H1 (cell line): ENCODE results near the gene DEAF1. TPM values are rescaled to one million over a fixed set of nuclear protein-coding genes. Genes with fewer than 3 reads are reported as not detected.

ENCODE experiments used
- CTCF ChIA-PET: fragments of 300-600 bp; sonication (Branson Sonifier 250); formaldehyde crosslinking; loops from one replicate; lab custom pipeline; 2021; ENCODE audit not compliant: partially characterized antibody; lab: Charles Lee
- POLR2A ChIA-PET: fragments of 300-600 bp; sonication (Branson Sonifier 250); formaldehyde crosslinking; loops from one replicate; lab custom pipeline; 2021; ENCODE audit warnings: inconsistent platforms; ENCODE audit not compliant: partially characterized antibody; lab: Charles Lee
- DNase-seq, 2 experiments: peaks; one replicate each; pipeline versions ENCODE4 v3.0.0 to v3.0.0-alpha.2; 2010 to 2022; ENCODE audit warnings: low spot score in 2 of 2, low read depth in 1 of 2, mixed read lengths in 1 of 2
- FAIRE-seq: peaks from 2 replicates; lab custom pipeline; 2011; peaks lifted over from hg19 to GRCh38; lab: Jason Lieb, UNC
- H2AFZ ChIP-seq: 2 replicates; pipeline ENCODE4 v1.8.1; 2012; ENCODE audit warnings: low read length, inconsistent platforms
- H2AK5ac ChIP-seq: 2 replicates; pipeline ENCODE4 v1.6.1; 2013; ENCODE audit warnings: low read depth, low read length
- H2BK120ac ChIP-seq: replicated peaks from 2 replicates; pipeline ENCODE3; 2013; ENCODE audit warnings: low read depth, low read length, inconsistent platforms
- H2BK12ac ChIP-seq: 2 replicates; pipeline ENCODE4 v1.6.1; 2013; ENCODE audit warnings: low read depth, low read length
- H2BK15ac ChIP-seq: 2 replicates; pipeline ENCODE4 v1.6.1; 2013; ENCODE audit warnings: low read length
- H2BK20ac ChIP-seq: 2 replicates; pipeline ENCODE4 v1.6.1; 2013; ENCODE audit warnings: low read length
- H2BK5ac ChIP-seq: 2 replicates; pipeline ENCODE4 v1.6.1; 2013; ENCODE audit warnings: low read depth, low read length
- H3K14ac ChIP-seq: 2 replicates; pipeline ENCODE4 v1.6.1; 2013; ENCODE audit warnings: inconsistent platforms; ENCODE audit not compliant: insufficient read length
- H3K18ac ChIP-seq: 2 replicates; pipeline ENCODE4 v1.6.1; 2013; ENCODE audit warnings: low read length; ENCODE audit errors: extremely low read depth
- H3K23ac ChIP-seq: 2 replicates; pipeline ENCODE4 v1.6.1; 2013; ENCODE audit warnings: inconsistent platforms; ENCODE audit not compliant: insufficient read length
- H3K23me2 ChIP-seq: 2 replicates; pipeline ENCODE4 v1.6.1; 2013; ENCODE audit warnings: low read depth, low read length
- H3K27ac ChIP-seq: 2 replicates; pipeline ENCODE4 v1.6.1; 2011; ENCODE audit warnings: low read depth, low read length, inconsistent platforms
- H3K27me3 ChIP-seq, 4 experiments: replicated peaks in 1 of 4; 1 replicate in 1 of 4; 2 replicates in 3 of 4; pipeline versions ENCODE4 v1.6.1 to v1.8.1; 2011 to 2013; ENCODE audit warnings: low read length in 3 of 4, mild to moderate bottlenecking in 3 of 4, inconsistent platforms in 2 of 4, mixed read lengths in 2 of 4, moderate library complexity in 1 of 4; ENCODE audit not compliant: control insufficient read depth in 3 of 4, insufficient read depth in 3 of 4; ENCODE audit errors: extremely low read depth in 1 of 4
- H3K36me3 ChIP-seq, 4 experiments: 2 replicates each; pipeline versions ENCODE4 v1.6.1 to v1.8.1; 2011 to 2013; ENCODE audit warnings: mild to moderate bottlenecking in 4 of 4, low read length in 3 of 4, moderate library complexity in 2 of 4, control low read depth in 1 of 4, inconsistent platforms in 1 of 4; ENCODE audit not compliant: insufficient read depth in 4 of 4, control insufficient read depth in 2 of 4
- H3K4ac ChIP-seq: replicated peaks from 2 replicates; pipeline ENCODE3; 2013; ENCODE audit warnings: low read length, low read depth, mixed read lengths, inconsistent platforms; ENCODE audit not compliant: insufficient read length
- H3K4me1 ChIP-seq, 4 experiments: replicated peaks in 1 of 4; 1 replicate in 1 of 4; 2 replicates in 3 of 4; pipeline versions ENCODE4 v1.6.1 to v1.8.1; 2011 to 2013; ENCODE audit warnings: low read length in 3 of 4, inconsistent platforms in 2 of 4, mixed read lengths in 1 of 4; ENCODE audit not compliant: insufficient read depth in 4 of 4, control insufficient read depth in 3 of 4
- H3K4me2 ChIP-seq, 2 experiments: 2 replicates each; pipeline versions ENCODE4 v1.6.1 to v1.8.1; 2011 to 2013; ENCODE audit warnings: low read depth in 2 of 2, low read length in 2 of 2, control low read depth in 1 of 2, inconsistent platforms in 1 of 2, mild to moderate bottlenecking in 1 of 2; ENCODE audit not compliant: insufficient read depth in 1 of 2
- H3K4me3 ChIP-seq, 4 experiments: fragments of 200-600, 300-600 bp in 1 of 4; sonication (generic), shearing (Covaris generic), sonication (Bioruptor Twin) in 1 of 4; 2 replicates each; pipeline versions ENCODE4 v1.5.1 to v1.8.1; 2011 to 2016; ENCODE audit warnings: low read length in 4 of 4, low read depth in 3 of 4, control low read depth in 2 of 4, inconsistent platforms in 2 of 4, mild to moderate bottlenecking in 2 of 4, mixed read lengths in 1 of 4, moderate library complexity in 1 of 4; ENCODE audit not compliant: insufficient read depth in 2 of 4; ENCODE audit errors: extremely low read depth in 1 of 4
- H3K56ac ChIP-seq: replicated peaks from 2 replicates; pipeline ENCODE3; 2013; ENCODE audit warnings: low read depth, mild to moderate bottlenecking, mixed read lengths, low read length, inconsistent platforms; ENCODE audit not compliant: insufficient read length
- H3K79me1 ChIP-seq: 2 replicates; pipeline ENCODE4 v1.6.1; 2013; ENCODE audit warnings: low read depth, low read length, control low read depth
- H3K79me2 ChIP-seq, 2 experiments: 2 replicates each; pipeline versions ENCODE4 v1.6.1 to v1.8.1; 2012 to 2013; ENCODE audit warnings: low read length in 2 of 2, mild to moderate bottlenecking in 2 of 2, inconsistent platforms in 1 of 2; ENCODE audit not compliant: insufficient read depth in 2 of 2, control insufficient read depth in 1 of 2
- H3K9ac ChIP-seq, 4 experiments: replicated peaks in 1 of 4; 1 replicate in 1 of 4; 2 replicates in 3 of 4; pipeline versions ENCODE4 v1.6.1 to v1.8.1; 2011 to 2013; ENCODE audit warnings: low read depth in 3 of 4, low read length in 3 of 4, control low read depth in 2 of 4, mild to moderate bottlenecking in 2 of 4, moderate library complexity in 2 of 4, inconsistent platforms in 1 of 4; ENCODE audit errors: extremely low read depth in 1 of 4
- H3K9me3 ChIP-seq, 2 experiments: 2 replicates each; pipeline versions ENCODE4 v1.6.1 to v1.8.1; 2012 to 2013; ENCODE audit warnings: mild to moderate bottlenecking in 2 of 2, moderate library complexity in 2 of 2, control low read depth in 1 of 2, inconsistent platforms in 1 of 2, low read depth in 1 of 2, low read length in 1 of 2, mixed read lengths in 1 of 2; ENCODE audit not compliant: insufficient read depth in 2 of 2
- H4K20me1 ChIP-seq, 2 experiments: replicated peaks in 1 of 2; 2 replicates each; pipeline versions ENCODE3 to v1.8.1; 2011 to 2013; ENCODE audit warnings: inconsistent platforms in 2 of 2, low read length in 2 of 2, mild to moderate bottlenecking in 1 of 2; ENCODE audit not compliant: insufficient read depth in 2 of 2, control insufficient read depth in 1 of 2
- H4K5ac ChIP-seq: 2 replicates; pipeline ENCODE4 v1.6.1; 2013; ENCODE audit warnings: low read length, low read depth, mixed read lengths, inconsistent platforms; ENCODE audit not compliant: insufficient read length
- H4K8ac ChIP-seq: 2 replicates; pipeline ENCODE4 v1.8.0; 2013; ENCODE audit warnings: mild to moderate bottlenecking, moderate library complexity, low read length, inconsistent platforms; ENCODE audit not compliant: insufficient read depth; ENCODE audit errors: extremely low read depth
- H4K91ac ChIP-seq: replicated peaks from 2 replicates; pipeline ENCODE3; 2013; ENCODE audit warnings: low read length, mixed read lengths, inconsistent platforms; ENCODE audit not compliant: insufficient read length
- HDAC2 ChIP-seq, 2 experiments: fragments of 300-600 bp in 1 of 2; sonication (generic) in 1 of 2; IDR thresholded peaks; 2 replicates each; pipeline ENCODE4 v1.6.1; 2011 to 2012; ENCODE audit warnings: low read depth in 2 of 2, low read length in 2 of 2, mild to moderate bottlenecking in 2 of 2, moderate library complexity in 2 of 2, borderline replicate concordance in 1 of 2, inconsistent platforms in 1 of 2
- KDM1A ChIP-seq: fragments of 200-600, 300-600 bp; sonication (generic); IDR thresholded peaks from 2 replicates; pipeline ENCODE4 v1.7.1; 2016; ENCODE audit warnings: mild to moderate bottlenecking, low read length, borderline replicate concordance
- KDM4A ChIP-seq: IDR thresholded peaks from one replicate; pipeline ENCODE4 v1.7.1; 2012; ENCODE audit warnings: low read depth, mild to moderate bottlenecking, moderate library complexity, low read length, inconsistent platforms; ENCODE audit not compliant: severe bottlenecking
- POLR2A ChIP-seq, 2 experiments: IDR thresholded peaks; 1 replicate in 1 of 2; 2 replicates in 1 of 2; pipeline ENCODE4 v1.6.1; 2011; ENCODE audit warnings: low read depth in 2 of 2, low read length in 2 of 2, mild to moderate bottlenecking in 2 of 2; ENCODE audit errors: control extremely low read depth in 1 of 2
- POLR2AphosphoS5 ChIP-seq: IDR thresholded peaks from 2 replicates; pipeline ENCODE4 v1.6.1; 2011; ENCODE audit warnings: low read depth, low read length
- RFX5 ChIP-seq: IDR thresholded peaks from 2 replicates; pipeline ENCODE4 v1.6.1; 2011; ENCODE audit warnings: low read depth, low read length, improper control_type of control experiment, borderline replicate concordance
- SIRT6 ChIP-seq: IDR thresholded peaks from one replicate; pipeline ENCODE4 v1.7.1; 2012; ENCODE audit warnings: low read length, inconsistent platforms
- SP1 ChIP-seq: IDR thresholded peaks from 2 replicates; pipeline ENCODE4 v1.6.1; 2011; ENCODE audit warnings: low read depth, low read length
- SP2 ChIP-seq: IDR thresholded peaks from 2 replicates; pipeline ENCODE4 v1.6.1; 2012; ENCODE audit warnings: mild to moderate bottlenecking, low read length, inconsistent platforms
- SUZ12 ChIP-seq: fragments of 200-600 bp; sonication (generic); IDR thresholded peaks from 2 replicates; pipeline ENCODE4 v1.6.1; 2012; ENCODE audit warnings: mild to moderate bottlenecking, inconsistent platforms, low read length, moderate library complexity, mixed read lengths
- TAF7 ChIP-seq: optimal IDR thresholded peaks from 2 replicates; pipeline ENCODE3; 2011; ENCODE audit warnings: low read depth, mild to moderate bottlenecking, inconsistent platforms, low read length, moderate library complexity, borderline replicate concordance
- YY1 ChIP-seq: IDR thresholded peaks from 2 replicates; pipeline ENCODE4 v1.6.1; 2011; ENCODE audit warnings: low read depth, mild to moderate bottlenecking, low read length
- WGBS, 2 experiments: shearing (Covaris generic) in 1 of 2; methylation state at CpG; one replicate each; pipeline versions ENCODE4 v1.1.6 to v1.1.7; 2013 to 2015; ENCODE audit warnings: low lambda C conversion rate in 2 of 2, mixed read lengths in 2 of 2, inconsistent platforms in 1 of 2, low coverage in 1 of 2, missing lambda C conversion rate in 1 of 2; ENCODE audit not compliant: insufficient replicate concordance in 2 of 2, insufficient coverage in 1 of 2, insufficient read length in 1 of 2; ENCODE audit errors: extremely low coverage in 1 of 2, missing lambda C conversion rate in 1 of 2; 5-methylcytosine and 5-hydroxymethylcytosine counted together
- polyA plus RNA-seq, 7 experiments: library from polyadenylated mRNA; depleted of rRNA in 3 of 7; stranded (reverse) in 5 of 7; unstranded in 2 of 7; fragments of >200 nt in 5 of 7; fragments of 200-250 nt in 2 of 7; gene quantifications; 1 replicate in 5 of 7; 2 replicates in 1 of 7; 4 replicates in 1 of 7; pipeline versions ENCODE4 v1.2.1 to v1.2.3, GENCODE V29; 2011 to 2013; ENCODE audit warnings: missing spikeins in 2 of 7, mixed read lengths in 2 of 7
- total RNA-seq: library from RNA; stranded (reverse); fragmentation: NEBNext Ultra II Directional; extraction: Animal tissue kit (Norgen Biotek cat#: 25700); gene quantifications from 2 replicates; pipeline ENCODE4 v1.2.1, GENCODE V29; 2021
- TF ChIP-seq, protein P1 (sequence below): IDR thresholded peaks from 2 replicates; pipeline ENCODE4 v1.6.1; 2012; ENCODE audit warnings: inconsistent platforms

DEAF1 gene
- total and polyA plus RNA-seq, 2 of the 8 experiments (the other 6 are each of a cell fraction or from before 2014, with no cell fraction given), result 47.3 to 58.4 TPM

GRCh38 chr11:659532-660085, 35.4 kb downstream of the DEAF1 start:
- no peak overlapping the region for H3K4me2 ChIP-seq
- H3K79me1 ChIP-seq, result no peaks in the 10 kb centered on the region; the same call in 1 of the 2 replicates
- no peak overlapping the region for H2BK20ac ChIP-seq
- H3K27ac ChIP-seq, result no peak overlapping the region
- H3K4me3 ChIP-seq, result no peak overlapping the region
- no peak overlapping the region for H2BK12ac ChIP-seq
- no peaks in the 10 kb centered on the region for H3K79me2 ChIP-seq
- no peak for DNase-seq
- no peak overlapping the region for H3K56ac ChIP-seq
- no peak overlapping the region for H2BK15ac ChIP-seq
- 91% methylated on average over 16 of the region's 16 CpGs; no CpG with 5 or more reads in 1 of the 2 experiments for WGBS, 2 experiments
- H3K14ac ChIP-seq, result no peak overlapping the region
- FAIRE-seq, result no peak
- H3K9ac ChIP-seq, result no peak overlapping the region
- no peak overlapping the region for H2BK5ac ChIP-seq
- H3K23me2 ChIP-seq, result no peaks in the 10 kb centered on the region
- H3K36me3 ChIP-seq, result peaks cover 2 to 12% (median 2%) of the 10 kb centered on the region in 4 experiments; a peak in 4 of 8 replicates
- no peaks in the 10 kb centered on the region for H3K9me3 ChIP-seq
- H4K91ac ChIP-seq, result no peak overlapping the region
- no peak overlapping the region for H2BK120ac ChIP-seq
- H3K4me1 ChIP-seq, result no peaks in the 10 kb centered on the region
- ChIA-PET POLR2A (interaction anchor here (0.8 to 1.9 kb wide), 3 partner anchors 10 to 20 kb away, joined by 3 to 4 read pairs (median 3); no protein-coding TSS in a partner anchor), CTCF (interaction anchor here (0.7 to 3.6 kb wide), 3 partner anchors 21 to 116 kb away, joined by 3 to 16 read pairs (median 4); no protein-coding TSS in a partner anchor)
- H4K8ac ChIP-seq, result no peak overlapping the region
- peaks cover 5 to 8% of the 10 kb centered on the region in 2 experiments for H4K20me1 ChIP-seq
- no peaks in the 10 kb centered on the region for H3K27me3 ChIP-seq
- no peak overlapping the region for H3K18ac ChIP-seq
- no peak overlapping the region for H2AK5ac ChIP-seq
- H3K4ac ChIP-seq, result no peak overlapping the region
- no peak overlapping the region for H4K5ac ChIP-seq
- H3K23ac ChIP-seq, result no peak overlapping the region
- H2AFZ ChIP-seq, result no peak overlapping the region
- TF ChIP-seq RFX5, result no peak
- no peak for TF ChIP-seq SP2
- TF ChIP-seq SP1, result no peak
- no peak for TF ChIP-seq POLR2AphosphoS5
- TF ChIP-seq POLR2A (IDR thresholded peaks at IDR 0.05; ENCODE audit: control extremely low read depth in 1 of 2, low read depth in 2 of 2, low read length in 2 of 2), result no peak
- TF ChIP-seq KDM1A, result no peak
- TF ChIP-seq HDAC2 (IDR thresholded peaks at IDR 0.05; ENCODE audit: borderline replicate concordance in 1 of 2, low read depth in 2 of 2, low read length in 2 of 2), result no peak
- no peak for TF ChIP-seq KDM4A
- TF ChIP-seq SUZ12, result no peak
- TF ChIP-seq, protein P1, sequence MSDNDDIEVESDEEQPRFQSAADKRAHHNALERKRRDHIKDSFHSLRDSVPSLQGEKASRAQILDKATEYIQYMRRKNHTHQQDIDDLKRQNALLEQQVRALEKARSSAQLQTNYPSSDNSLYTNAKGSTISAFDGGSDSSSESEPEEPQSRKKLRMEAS, result no peak
- TF ChIP-seq SIRT6, result no peak
- TF ChIP-seq TAF7, result no peak
- TF ChIP-seq YY1, result no peak
